Adrenal gland (tissue), 5 donors: ENCODE results near the gene UBE3B.

Source experiments
- POLR2A ChIP-seq, 2 donors: fragments of 450-650 bp; IDR thresholded peaks; one replicate each; pipeline ENCODE4 v1.6.1; 2017; ENCODE audit warnings: antibody characterized with exemption in 2 of 2, mild to moderate bottlenecking in 2 of 2, moderate library complexity in 1 of 2
- TF ChIP-seq, protein P1 (sequence below), 6 experiments: fragments of 450-650 bp in 4 of 6; fragments of 200-600 bp in 2 of 6; sonication (generic) in 1 of 6; IDR thresholded peaks; 1 replicate in 5 of 6; 2 replicates in 1 of 6; pipeline versions ENCODE4 v1.5.1 to v1.8.0; 2016 to 2021; ENCODE audit warnings: antibody characterized with exemption in 6 of 6, mild to moderate bottlenecking in 2 of 6, moderate library complexity in 1 of 6
- donor health status: DM: no; HTN: no; CAD: no.

DNA sequence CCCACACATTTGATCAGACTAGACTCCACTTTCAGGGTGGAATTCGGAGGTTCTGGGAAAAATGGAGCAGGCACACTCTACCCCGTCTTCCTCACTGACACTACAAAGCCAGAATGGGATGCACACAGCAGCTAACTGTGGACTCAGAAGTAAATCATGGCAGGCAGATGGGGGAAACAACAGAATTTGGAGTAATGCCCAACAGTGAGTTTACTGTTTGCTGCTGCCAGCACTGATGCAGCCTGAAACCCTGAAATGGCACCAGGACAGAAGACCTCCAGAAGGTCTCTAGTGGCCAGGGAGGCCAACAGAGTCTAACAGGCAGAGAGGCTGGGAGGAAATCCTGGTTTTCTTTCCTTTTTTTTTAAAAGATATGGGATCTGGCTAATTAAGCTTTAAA is 24.9 kb upstream of the UBE3B start:
- TF ChIP-seq, protein P1, sequence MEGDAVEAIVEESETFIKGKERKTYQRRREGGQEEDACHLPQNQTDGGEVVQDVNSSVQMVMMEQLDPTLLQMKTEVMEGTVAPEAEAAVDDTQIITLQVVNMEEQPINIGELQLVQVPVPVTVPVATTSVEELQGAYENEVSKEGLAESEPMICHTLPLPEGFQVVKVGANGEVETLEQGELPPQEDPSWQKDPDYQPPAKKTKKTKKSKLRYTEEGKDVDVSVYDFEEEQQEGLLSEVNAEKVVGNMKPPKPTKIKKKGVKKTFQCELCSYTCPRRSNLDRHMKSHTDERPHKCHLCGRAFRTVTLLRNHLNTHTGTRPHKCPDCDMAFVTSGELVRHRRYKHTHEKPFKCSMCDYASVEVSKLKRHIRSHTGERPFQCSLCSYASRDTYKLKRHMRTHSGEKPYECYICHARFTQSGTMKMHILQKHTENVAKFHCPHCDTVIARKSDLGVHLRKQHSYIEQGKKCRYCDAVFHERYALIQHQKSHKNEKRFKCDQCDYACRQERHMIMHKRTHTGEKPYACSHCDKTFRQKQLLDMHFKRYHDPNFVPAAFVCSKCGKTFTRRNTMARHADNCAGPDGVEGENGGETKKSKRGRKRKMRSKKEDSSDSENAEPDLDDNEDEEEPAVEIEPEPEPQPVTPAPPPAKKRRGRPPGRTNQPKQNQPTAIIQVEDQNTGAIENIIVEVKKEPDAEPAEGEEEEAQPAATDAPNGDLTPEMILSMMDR (IDR thresholded peaks at IDR 0.05), result no peak
- no peak for TF ChIP-seq POLR2A (IDR thresholded peaks at IDR 0.05)
